SU-DHL-6 (cell line): ENCODE data around the gene WDR37.

Source experiments
- H2AFZ ChIP-seq: fragments of 200-600 bp; sonication (generic); 2 replicates; pipeline ENCODE4 v1.6.1; 2014; ENCODE audit warnings: low read depth, mild to moderate bottlenecking, moderate library complexity, mixed read lengths, antibody characterized with exemption, low read length; ENCODE audit not compliant: severe bottlenecking
- H3F3A ChIP-seq: fragments of 200-600 bp; shearing (Covaris generic); 2 replicates; pipeline ENCODE4 v1.6.0; 2016; ENCODE audit warnings: antibody characterized with exemption, mild to moderate bottlenecking; ENCODE audit not compliant: insufficient read depth
- H3K27ac ChIP-seq: fragments of 200-600 bp; sonication (generic); 2 replicates; pipeline ENCODE4 v1.5.1; 2016; ENCODE audit warnings: low read depth, mild to moderate bottlenecking, low read length, moderate library complexity, mixed read lengths
- H3K27me3 ChIP-seq: fragments of 200-600 bp; sonication (generic), shearing (Covaris generic); 2 replicates; pipeline ENCODE4 v1.6.0; 2014; ENCODE audit warnings: mild to moderate bottlenecking, low read length
- H3K36me3 ChIP-seq: fragments of 200-600 bp; sonication (generic); 2 replicates; pipeline ENCODE4 v1.6.1; 2014; ENCODE audit warnings: mild to moderate bottlenecking, low read length, mixed read lengths
- H3K4me2 ChIP-seq: fragments of 300-600, 200-600 bp; shearing (Covaris generic), sonication (generic); 2 replicates; pipeline ENCODE4 v1.6.0; 2014; ENCODE audit warnings: low read length, low read depth, mild to moderate bottlenecking; ENCODE audit not compliant: poor library complexity, severe bottlenecking
- H3K4me3 ChIP-seq: fragments of 200-600 bp; sonication (generic); 2 replicates; pipeline ENCODE4 v1.5.1; 2014; ENCODE audit warnings: antibody characterized with exemption, low read length, mild to moderate bottlenecking, mixed read lengths; ENCODE audit not compliant: insufficient read depth, poor library complexity, severe bottlenecking
- H3K79me2 ChIP-seq: fragments of 200-600 bp; sonication (generic); 2 replicates; pipeline ENCODE4 v1.6.1; 2014; ENCODE audit warnings: mild to moderate bottlenecking, low read length, moderate library complexity; ENCODE audit not compliant: insufficient read depth
- H3K9ac ChIP-seq: fragments of 200-600 bp; sonication (generic); 2 replicates; pipeline ENCODE4 v1.7.0; 2014; ENCODE audit warnings: mild to moderate bottlenecking, low read length
- H3K9me2 ChIP-seq: fragments of 200-600 bp; sonication (generic); replicated peaks from 2 replicates; pipeline ENCODE4 v1.6.1; 2014; ENCODE audit warnings: low read length; ENCODE audit not compliant: insufficient read depth
- H3K9me3 ChIP-seq: fragments of 200-600 bp; sonication (generic); 2 replicates; pipeline ENCODE4 v1.6.1; 2014; ENCODE audit warnings: low read length, mixed read lengths; ENCODE audit not compliant: insufficient read depth
- H4K20me1 ChIP-seq: fragments of 200-600 bp; sonication (generic); 2 replicates; pipeline ENCODE4 v1.6.1; 2014; ENCODE audit warnings: low read depth, mild to moderate bottlenecking, antibody characterized with exemption, low read length, moderate library complexity, mixed read lengths
- CTCF ChIP-seq: fragments of 200-600 bp; sonication (generic); IDR thresholded peaks from one replicate; pipeline ENCODE4 v1.5.1; 2017; ENCODE audit warnings: antibody characterized with exemption, mild to moderate bottlenecking, low read length, moderate library complexity; ENCODE audit not compliant: insufficient read depth, poor library complexity, severe bottlenecking
- EZH2phosphoT487 ChIP-seq: fragments of 200-600 bp; sonication (generic), shearing (Covaris generic); conservative IDR thresholded peaks from 2 replicates; pipeline ENCODE4 v1.6.1; 2018; ENCODE audit warnings: mild to moderate bottlenecking, antibody characterized with exemption, low read length, moderate library complexity, mixed read lengths

The WDR37 gene

GRCh38 chr10:1166101-1166827 is 110.1 kb downstream of the WDR37 start:
- H3K9ac ChIP-seq: no peak overlapping the region
- H3K36me3 ChIP-seq: no peaks in the 10 kb centered on the region
- no peaks in the 10 kb centered on the region for H3K9me2 ChIP-seq
- no peaks in the 10 kb centered on the region for H3K79me2 ChIP-seq
- no peak overlapping the region for H3K4me3 ChIP-seq
- no peaks in the 10 kb centered on the region for H3K9me3 ChIP-seq
- no peaks in the 10 kb centered on the region for H4K20me1 ChIP-seq
- H3F3A ChIP-seq: no peaks in the 10 kb centered on the region
- no peak overlapping the region for H3K4me2 ChIP-seq
- TF ChIP-seq CTCF (no peak), EZH2phosphoT487 (no peak)
- H2AFZ ChIP-seq: no peak overlapping the region
- H3K27ac ChIP-seq: no peak overlapping the region
- H3K27me3 ChIP-seq: no peaks in the 10 kb centered on the region

GRCh38 chr10:1166828-1167275 is 110.7 kb downstream of the WDR37 start:
- Histone ChIP-seq H3K27ac (no peak overlapping the region), H3K79me2 (no peaks in the 10 kb centered on the region), H4K20me1 (no peaks in the 10 kb centered on the region), H3K4me2 (no peak overlapping the region), H3K4me3 (no peak overlapping the region), H3K9me3 (no peaks in the 10 kb centered on the region), H3F3A (no peaks in the 10 kb centered on the region), H3K9me2 (no peaks in the 10 kb centered on the region), H3K9ac (no peak overlapping the region), H3K36me3 (no peaks in the 10 kb centered on the region), H3K27me3 (no peaks in the 10 kb centered on the region), H2AFZ (no peak overlapping the region)
- no peak for TF ChIP-seq CTCF
- no peak for TF ChIP-seq EZH2phosphoT487

- no peak overlapping the region for H3K4me2 ChIP-seq
- no peaks in the 10 kb centered on the region for H3K79me2 ChIP-seq
- no peak overlapping the region for H3K9ac ChIP-seq
- H2AFZ ChIP-seq: no peak overlapping the region
- H3F3A ChIP-seq: no peaks in the 10 kb centered on the region
- no peaks in the 10 kb centered on the region for H4K20me1 ChIP-seq
- no peak overlapping the region for H3K4me3 ChIP-seq
- TF ChIP-seq EZH2phosphoT487 (no peak), CTCF (no peak)
- no peaks in the 10 kb centered on the region for H3K27me3 ChIP-seq
- no peaks in the 10 kb centered on the region for H3K36me3 ChIP-seq
- H3K9me3 ChIP-seq: no peaks in the 10 kb centered on the region
- H3K9me2 ChIP-seq: no peaks in the 10 kb centered on the region
- no peak overlapping the region for H3K27ac ChIP-seq
Observed at GRCh38 chr10:1168763-1169162, 112.6 kb downstream of the WDR37 start.
